Stimulated activated CD4-positive, alpha-beta T cell treated with anti-CD3 and anti-CD28 coated beads, Interleukin-4, amount 100 ng/mL, for 4 hours (primary cell): ENCODE results near the gene IL27RA.
"Not testable (repeated sequence)": the region's sequence is repeated elsewhere in the genome, so short reads cannot be mapped to it uniquely, and the experiment has no call there.

Experiments
- DNase-seq, 2 experiments: peaks; one replicate each; pipeline ENCODE4 v3.0.0-alpha.2; 2020

The IL27RA gene

GRCh38 chr19:14033946-14034345 lies 2.4 kb downstream of the IL27RA start:
- no peak for DNase-seq

- not testable (repeated sequence) for DNase-seq
Observed at GRCh38 chr19:14035159-14035558, 3.6 kb downstream of the IL27RA start.

GRCh38 chr19:14035706-14036105 lies 4.1 kb downstream of the IL27RA start:
- no peak for DNase-seq

- no peak for DNase-seq
Observed at GRCh38 chr19:14039181-14039580, 7.6 kb downstream of the IL27RA start.

- peak in 1 of 2 experiments; percentile 10 for DNase-seq
Observed at GRCh38 chr19:14042659-14043608, 11.4 kb downstream of the IL27RA start.

- not testable (repeated sequence) for DNase-seq
Observed at GRCh38 chr19:14047866-14048265, 16.3 kb downstream of the IL27RA start.

GRCh38 chr19:14048443-14049153 lies 17.0 kb downstream of the IL27RA start:
- peak; percentile 72 to 76 for DNase-seq

GRCh38 chr19:14050512-14050911 lies 18.9 kb downstream of the IL27RA start:
- no peak for DNase-seq

GRCh38 chr19:14050961-14051360 lies 19.4 kb downstream of the IL27RA start:
- not testable (repeated sequence) for DNase-seq

GRCh38 chr19:14051980-14052379 lies 20.4 kb downstream of the IL27RA start:
- no peak for DNase-seq

GRCh38 chr19:14052470-14052869 lies 20.9 kb downstream of the IL27RA start:
- no peak for DNase-seq

- no peak for DNase-seq
Observed at GRCh38 chr19:14053032-14053431, 21.5 kb downstream of the IL27RA start.

GRCh38 chr19:14053500-14053899 lies 21.9 kb downstream of the IL27RA start:
- DNase-seq = no peak

- DNase-seq = no peak
Observed at GRCh38 chr19:14054099-14054498, 22.5 kb downstream of the IL27RA start.

GRCh38 chr19:14054721-14055120 lies 23.2 kb downstream of the IL27RA start:
- DNase-seq = no peak

- DNase-seq = no peak
Observed at GRCh38 chr19:14055396-14055795, 23.8 kb downstream of the IL27RA start.

GRCh38 chr19:14056069-14056666 lies 24.6 kb downstream of the IL27RA start:
- no peak for DNase-seq

GRCh38 chr19:14056741-14057356 lies 25.3 kb downstream of the IL27RA start:
- no peak for DNase-seq

GRCh38 chr19:14058182-14059092 lies 26.9 kb downstream of the IL27RA start:
- no peak for DNase-seq

- peak; percentile 38 to 48 for DNase-seq
Observed at GRCh38 chr19:14059093-14059480, 27.5 kb downstream of the IL27RA start.

- no peak for DNase-seq
Observed at GRCh38 chr19:14059652-14060155, 28.1 kb downstream of the IL27RA start.
